Measurements from ENCODE around the gene JPT1. TPM values are rescaled to one million over a fixed set of nuclear protein-coding genes. Genes with fewer than 3 reads are reported as not detected.

The JPT1 gene
- total RNA-seq, result 100 to 1,000 TPM in 7 of 8 experiments, 10 to 100 TPM in 1; 95.0 to 664 (median 275) TPM

DNA sequence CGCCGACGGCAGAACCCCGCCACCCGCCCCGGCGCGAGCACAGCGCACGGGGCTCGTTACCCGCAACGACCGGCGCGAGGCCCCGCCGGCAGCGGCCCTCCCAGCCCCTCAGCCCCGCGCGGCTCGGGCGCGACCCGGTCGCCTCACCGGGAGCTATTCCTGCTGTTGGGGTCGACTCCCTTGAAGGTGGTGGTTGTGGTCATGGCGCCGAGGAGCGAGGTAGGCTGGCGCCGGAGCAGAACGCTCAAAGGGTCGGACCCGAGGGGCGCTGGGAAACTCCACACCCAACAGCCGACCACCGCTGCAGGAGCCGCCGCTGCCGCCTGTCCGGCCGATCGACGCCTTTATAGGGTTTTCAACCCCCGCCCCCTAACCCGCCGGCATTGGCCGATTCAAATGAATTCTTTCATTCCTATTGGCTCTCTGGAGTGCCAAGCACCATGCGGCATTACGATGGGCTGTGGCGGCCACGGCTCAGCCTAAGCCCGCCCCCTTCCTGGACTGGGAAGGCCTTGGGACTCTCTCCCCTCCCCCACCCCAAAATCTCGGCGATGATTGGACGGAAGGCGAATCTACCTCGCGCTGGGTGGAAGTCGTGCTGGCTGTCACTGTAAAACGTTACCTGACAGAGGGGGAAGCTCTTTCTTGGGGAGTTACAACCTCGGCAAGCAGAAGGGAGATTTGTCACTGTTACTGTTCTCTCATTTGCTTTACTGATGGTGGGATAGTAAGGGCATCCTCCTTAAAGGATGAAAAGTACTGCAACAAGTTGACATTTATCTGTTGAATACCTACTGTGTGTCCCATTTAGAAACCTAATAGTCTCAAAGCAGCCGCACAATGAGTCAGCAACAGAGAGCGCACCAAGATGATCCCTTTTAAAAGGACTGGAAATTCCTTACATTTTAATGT, at the start of gene JPT1:
JPT1 (minus strand) TSS at position 318 of the 912 bp plus-strand sequence; CDS start at position 203, 115 bp downstream.
- Histone ChIP-seq H3K27ac (peak within 1 kb of the TSS; percentile 85 to 87), H3K4me3 (peak within 1 kb of the TSS; percentile 88 to 98 (median 91)), H3K4me1 (replicated peaks in 1 of 2) (peaks cover 19 to 26% of the 10 kb centered on the region in 2 donors)
- ATAC-seq (replicated peaks in 6 of 8), result peak; percentile 94 to 96 (median 94)
- WGBS, 10 experiments, result 0 to 47% (median 20%) methylated on average over 1 to 19 of the region's 67 CpGs; no CpG with 5 or more reads in 1 of the 10 experiments
- in situ Hi-C loops (cut with MboI; ENCODE audit: low pct_unique_long_range_greater_than_20kb in 2 of 9, low sequenced_read_pairs in 9 of 9, unreplicated experiment in 9 of 9), result no loop called here

GRCh38 chr17:75199886-75200618, 45.7 kb upstream of the JPT1 start:
- peaks cover 2 to 4% of the 10 kb centered on the region in 2 donors for H3K4me1 ChIP-seq (replicated peaks in 1 of 2)
- 60 to 94% (median 83%) methylated on average over 1 to 6 of the region's 6 CpGs; no CpG with 5 or more reads in 1 of the 10 experiments for WGBS, 10 experiments
- in situ Hi-C loops (cut with MboI; ENCODE audit: low pct_unique_long_range_greater_than_20kb in 2 of 9, low sequenced_read_pairs in 9 of 9, unreplicated experiment in 9 of 9), result no loop called here
- no peak for ATAC-seq (replicated peaks in 6 of 8)
- no peak overlapping the region for H3K27ac ChIP-seq
- no peak overlapping the region for H3K4me3 ChIP-seq

- no peak for ATAC-seq (replicated peaks in 6 of 8)
- no peak overlapping the region for H3K27ac ChIP-seq
- no peaks in the 10 kb centered on the region for H3K4me1 ChIP-seq (replicated peaks in 1 of 2)
- in situ Hi-C loops (cut with MboI; ENCODE audit: low pct_unique_long_range_greater_than_20kb in 2 of 9, low sequenced_read_pairs in 9 of 9, unreplicated experiment in 9 of 9), result no loop called here
- H3K4me3 ChIP-seq, result no peak overlapping the region
- 20 to 100% (median 100%) methylated on average over 1 to 3 of the region's 5 CpGs; no CpG with 5 or more reads in 5 of the 10 experiments for WGBS, 10 experiments
These were observed 40.6 kb upstream of the JPT1 start for GRCh38 chr17:75194879-75195278.

DNA sequence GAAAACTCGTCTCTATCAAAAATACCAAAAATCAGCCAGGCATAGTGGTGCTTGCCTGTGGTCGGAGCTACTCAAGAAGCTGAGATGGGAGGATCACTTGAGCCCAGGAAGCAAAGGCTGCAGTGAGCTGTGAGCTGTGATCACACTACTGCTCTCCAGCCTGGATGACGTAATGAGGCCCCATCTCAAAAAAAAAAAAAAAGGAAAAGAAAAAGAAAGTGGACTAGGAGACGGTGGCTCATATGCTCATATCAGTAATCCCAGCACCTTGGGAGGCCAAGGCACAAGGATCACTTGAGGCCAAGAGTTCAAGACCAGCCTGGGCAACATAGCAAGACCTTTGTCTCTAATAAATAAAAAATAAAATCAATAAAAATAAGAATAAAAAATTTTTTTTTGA, 37.3 kb upstream of the JPT1 start:
- Histone ChIP-seq H3K4me1 (replicated peaks in 1 of 2) (no peaks in the 10 kb centered on the region), H3K27ac (no peak overlapping the region), H3K4me3 (no peak overlapping the region)
- peak in 6 of 8 experiments; percentile 41 to 91 (median 74) for ATAC-seq (replicated peaks in 6 of 8)
- 29 to 100% (median 72%) methylated on average over 1 to 3 of the region's 4 CpGs; no CpG with 5 or more reads in 2 of the 10 experiments for WGBS, 10 experiments
- in situ Hi-C loops (cut with MboI; ENCODE audit: low pct_unique_long_range_greater_than_20kb in 2 of 9, low sequenced_read_pairs in 9 of 9, unreplicated experiment in 9 of 9), result no loop called here

DNA sequence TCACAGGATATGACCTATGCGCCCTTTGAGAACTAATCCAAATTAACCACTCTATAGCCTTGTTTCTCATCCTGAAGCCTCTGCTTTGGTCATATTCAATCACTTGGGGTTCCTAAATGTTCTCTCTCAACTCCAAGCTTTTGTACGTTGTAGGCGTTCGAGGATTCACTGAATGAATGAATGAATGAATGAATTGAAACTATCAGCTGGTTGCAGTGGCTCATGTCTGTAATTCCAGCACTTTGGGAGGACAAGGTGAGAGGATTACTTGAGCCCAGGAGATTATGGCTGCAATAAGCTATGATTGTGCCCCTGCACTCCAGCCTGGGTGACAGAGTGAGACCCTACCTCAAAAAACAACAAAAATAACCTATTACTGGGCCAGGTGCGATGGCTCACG, 34.3 kb upstream of the JPT1 start:
- Histone ChIP-seq H3K4me3 (no peak overlapping the region), H3K4me1 (replicated peaks in 1 of 2) (peaks cover 2% of the 10 kb centered on the region in 2 donors), H3K27ac (no peak overlapping the region)
- 67 to 93% (median 80%) methylated on average over 2 to 4 of the region's 6 CpGs; no CpG with 5 or more reads in 4 of the 10 experiments for WGBS, 10 experiments
- no peak for ATAC-seq (replicated peaks in 6 of 8)
- in situ Hi-C loops (cut with MboI; ENCODE audit: low pct_unique_long_range_greater_than_20kb in 2 of 9, low sequenced_read_pairs in 9 of 9, unreplicated experiment in 9 of 9), result no loop called here

DNA sequence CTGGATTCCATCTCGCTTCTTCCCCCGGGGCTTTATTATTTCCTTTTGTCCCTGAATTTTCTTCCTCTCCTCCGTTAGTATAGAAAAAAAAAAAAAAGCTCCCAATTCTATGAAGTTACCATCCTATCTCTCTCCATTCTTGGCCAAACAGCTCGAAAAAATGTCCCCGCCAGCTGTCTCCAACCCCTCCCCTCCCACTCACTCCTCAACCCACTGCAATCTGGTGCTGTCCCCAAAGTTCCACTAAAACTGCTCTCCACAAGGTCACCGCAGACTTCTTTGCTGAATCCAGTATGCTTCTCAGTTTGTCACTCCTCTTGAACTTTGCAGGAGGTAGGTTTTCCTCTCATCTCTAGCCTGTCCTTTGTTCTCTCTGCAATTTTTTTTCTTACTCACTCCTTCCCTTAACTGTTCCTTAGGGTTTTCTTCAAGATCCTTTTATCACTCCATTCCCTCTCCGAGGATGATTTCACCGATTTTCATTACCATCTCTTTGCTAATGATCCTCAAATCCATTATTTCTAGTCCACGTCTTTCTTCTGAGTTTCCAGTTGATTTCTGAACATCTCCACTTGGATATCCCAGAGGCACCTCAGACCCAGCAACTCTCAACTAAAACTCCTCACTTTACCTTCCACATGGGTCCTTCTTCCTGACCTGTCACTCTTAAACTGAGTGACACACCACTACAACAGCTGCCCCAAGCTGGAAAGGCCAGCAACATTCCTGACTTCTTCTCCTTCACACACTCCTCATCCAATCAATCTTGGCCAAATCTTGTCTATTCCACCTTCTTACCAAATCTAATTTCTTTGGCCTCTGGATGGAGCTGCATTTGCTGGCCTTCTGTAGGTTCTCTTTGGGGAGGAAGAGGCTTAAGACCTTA, 29.9 kb upstream of the JPT1 start:
- no peak for ATAC-seq (replicated peaks in 6 of 8)

DNA sequence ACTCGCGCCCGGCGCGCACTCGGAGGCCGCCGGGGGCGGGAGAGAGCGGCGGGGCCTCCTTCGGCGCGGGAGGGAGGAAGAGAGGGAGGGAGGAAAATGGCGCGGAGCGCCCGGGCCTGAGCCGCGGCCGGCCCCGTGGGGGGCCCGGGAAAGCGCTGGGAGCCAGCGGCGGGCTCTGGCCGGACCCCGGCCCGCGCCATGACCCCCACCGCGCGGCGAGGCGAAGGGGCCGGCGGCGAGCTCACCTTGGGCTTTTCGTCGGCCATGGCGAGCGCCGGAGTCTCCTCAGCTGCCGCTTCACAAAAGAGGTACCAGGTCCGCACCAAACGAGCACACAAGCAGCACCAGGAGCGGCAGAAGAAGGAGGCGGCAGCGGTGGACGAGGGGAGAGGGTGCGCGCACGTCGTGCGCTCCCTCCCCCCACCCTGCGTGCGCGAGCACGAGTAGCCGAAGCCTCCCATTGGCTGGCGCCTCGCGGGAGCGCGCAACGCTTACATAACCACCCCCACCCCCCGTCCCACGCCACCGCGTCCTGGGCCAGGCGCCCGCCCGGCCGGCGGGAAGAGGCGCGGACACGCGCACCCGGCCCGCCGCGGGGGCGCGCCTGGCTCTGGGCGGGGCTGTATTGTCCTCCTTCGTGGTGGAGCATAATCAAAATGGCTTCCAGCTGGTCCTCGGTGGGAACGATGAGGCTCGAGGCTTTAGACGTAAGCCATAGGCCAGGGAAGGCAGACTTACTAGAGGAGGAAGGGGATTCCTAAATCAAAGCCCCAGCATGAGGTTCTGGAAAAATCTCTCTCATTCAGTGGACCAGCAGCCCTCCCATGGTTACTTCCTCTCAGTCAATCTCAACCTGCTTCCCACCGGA, 28.5 kb upstream of the JPT1 start, which contains the start of gene SUMO2:
SUMO2 (minus strand) TSS at position 391 of the 868 bp plus-strand sequence; CDS start at position 266, 125 bp downstream.
- peaks cover 12 to 17% of the 10 kb centered on the region in 2 donors for H3K4me1 ChIP-seq (replicated peaks in 1 of 2)
- 3 to 78% (median 9%) methylated on average over 1 to 6 of the region's 92 CpGs; no CpG with 5 or more reads in 6 of the 10 experiments for WGBS, 10 experiments
- in situ Hi-C loops (cut with MboI; ENCODE audit: low pct_unique_long_range_greater_than_20kb in 2 of 9, low sequenced_read_pairs in 9 of 9, unreplicated experiment in 9 of 9), result no loop called here
- peak within 1 kb of the TSS; percentile 98 to 99 for H3K27ac ChIP-seq
- H3K4me3 ChIP-seq, result peak within 1 kb of the TSS; percentile 74 to 100 (median 91)
- peak; percentile 85 to 90 (median 87) for ATAC-seq (replicated peaks in 6 of 8)

More for the DNA sequence above, 29.9 kb upstream of the JPT1 start:
- WGBS, 10 experiments, result 69 to 100% (median 97%) methylated on average over 4 to 8 of the region's 9 CpGs
- H3K4me3 ChIP-seq, result no peak overlapping the region
- H3K27ac ChIP-seq, result peak overlapping the region; percentile 98 to 99
- in situ Hi-C loops (cut with MboI; ENCODE audit: low pct_unique_long_range_greater_than_20kb in 2 of 9, low sequenced_read_pairs in 9 of 9, unreplicated experiment in 9 of 9), result no loop called here
- H3K4me1 ChIP-seq (replicated peaks in 1 of 2), result peaks cover 12 to 17% of the 10 kb centered on the region in 2 donors

- peak in 3 of 8 experiments; percentile 1 to 12 (median 11) for ATAC-seq (replicated peaks in 6 of 8)
- in situ Hi-C loops (cut with MboI; ENCODE audit: low pct_unique_long_range_greater_than_20kb in 2 of 9, low sequenced_read_pairs in 9 of 9, unreplicated experiment in 9 of 9), result no loop called here
- Histone ChIP-seq H3K27ac (peak overlapping the region; percentile 98 to 99), H3K4me1 (replicated peaks in 1 of 2) (peaks cover 12 to 17% of the 10 kb centered on the region in 2 donors), H3K4me3 (peak overlapping the region; percentile 74 to 100 (median 91))
- no CpG with 5 or more reads among the region's 33 CpGs for WGBS, 10 experiments
These were observed 27.9 kb upstream of the JPT1 start for GRCh38 chr17:75182319-75182568.

- in situ Hi-C loops (cut with MboI; ENCODE audit: low pct_unique_long_range_greater_than_20kb in 2 of 9, low sequenced_read_pairs in 9 of 9, unreplicated experiment in 9 of 9), result no loop called here
- H3K27ac ChIP-seq, result peak overlapping the region; percentile 98 to 99
- 0 to 2% (median 0%) methylated on average over 1 to 16 of the region's 34 CpGs; no CpG with 5 or more reads in 1 of the 10 experiments for WGBS, 10 experiments
These were observed 27.5 kb upstream of the JPT1 start for GRCh38 chr17:75181608-75182318.

GRCh38 chr17:75181110-75181509, 26.8 kb upstream of the JPT1 start:
- no peak for ATAC-seq (replicated peaks in 6 of 8)
- WGBS, 10 experiments, result 0 to 45% (median 8%) methylated on average over 1 to 7 of the region's 8 CpGs
- Histone ChIP-seq H3K4me1 (replicated peaks in 1 of 2) (peaks cover 12 to 17% of the 10 kb centered on the region in 2 donors), H3K27ac (no peak overlapping the region), H3K4me3 (peak overlapping the region; percentile 74 to 100 (median 91))
- in situ Hi-C loops (cut with MboI; ENCODE audit: low pct_unique_long_range_greater_than_20kb in 2 of 9, low sequenced_read_pairs in 9 of 9, unreplicated experiment in 9 of 9), result no loop called here

More at GRCh38 chr17:75181608-75182318, 27.5 kb upstream of the JPT1 start:
- Histone ChIP-seq H3K4me1 (replicated peaks in 1 of 2) (peaks cover 12 to 17% of the 10 kb centered on the region in 2 donors), H3K4me3 (peak overlapping the region; percentile 74 to 100 (median 91))
- ATAC-seq (replicated peaks in 6 of 8), result no peak

DNA sequence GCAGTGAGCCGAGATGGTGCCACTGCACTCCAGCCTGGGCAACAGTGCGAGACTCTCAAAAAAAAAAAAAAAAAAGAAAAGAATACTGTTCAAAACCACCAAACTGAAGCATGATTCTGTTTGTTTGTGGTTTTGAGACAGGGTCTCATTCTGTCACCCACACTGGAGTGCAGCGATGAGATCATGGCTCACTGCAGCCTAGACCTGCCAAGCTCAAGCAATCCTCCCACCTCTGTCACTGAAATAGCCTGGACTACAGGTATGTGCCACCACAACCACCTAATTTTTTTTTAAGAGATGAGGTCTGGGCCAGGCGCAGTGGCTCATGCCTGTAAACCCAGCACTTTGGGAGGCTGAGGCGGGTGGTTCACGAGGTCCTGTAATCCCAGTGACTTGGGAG, 24.1 kb upstream of the JPT1 start:
- ATAC-seq (replicated peaks in 6 of 8), result no peak
- H3K4me1 ChIP-seq (replicated peaks in 1 of 2), result peaks cover 9 to 14% of the 10 kb centered on the region in 2 donors
- 98 to 100% (median 100%) methylated on average over 1 to 6 of the region's 6 CpGs; no CpG with 5 or more reads in 5 of the 10 experiments for WGBS, 10 experiments
- in situ Hi-C loops (cut with MboI; ENCODE audit: low pct_unique_long_range_greater_than_20kb in 2 of 9, low sequenced_read_pairs in 9 of 9, unreplicated experiment in 9 of 9), result no loop called here
- H3K4me3 ChIP-seq, result no peak overlapping the region
- no peak overlapping the region for H3K27ac ChIP-seq

All from motor neuron (in vitro differentiated cells).